ENCODE data around the gene KDR.

GRCh38 chr4:55169352-55169961 is 44.1 kb upstream of the KDR start:
- TF ChIP-seq CTCF (conservative IDR thresholded peaks at IDR 0.05): no peak
- no peak for TF ChIP-seq EZH2 (IDR thresholded peaks at IDR 0.05; ENCODE audit: low read depth)
